Epithelial cell of umbilical artery (primary cell): ENCODE measurements around the gene DNAI2. TPM values are rescaled to one million over a fixed set of nuclear protein-coding genes. Genes with fewer than 3 reads are reported as not detected.

ENCODE experiments used
- total RNA-seq: library from RNA; depleted of rRNA; stranded (reverse); fragments of >200 nt; gene quantifications from 2 replicates; pipeline ENCODE4 v1.2.3, GENCODE V29; 2014

DNAI2 gene, protein sequence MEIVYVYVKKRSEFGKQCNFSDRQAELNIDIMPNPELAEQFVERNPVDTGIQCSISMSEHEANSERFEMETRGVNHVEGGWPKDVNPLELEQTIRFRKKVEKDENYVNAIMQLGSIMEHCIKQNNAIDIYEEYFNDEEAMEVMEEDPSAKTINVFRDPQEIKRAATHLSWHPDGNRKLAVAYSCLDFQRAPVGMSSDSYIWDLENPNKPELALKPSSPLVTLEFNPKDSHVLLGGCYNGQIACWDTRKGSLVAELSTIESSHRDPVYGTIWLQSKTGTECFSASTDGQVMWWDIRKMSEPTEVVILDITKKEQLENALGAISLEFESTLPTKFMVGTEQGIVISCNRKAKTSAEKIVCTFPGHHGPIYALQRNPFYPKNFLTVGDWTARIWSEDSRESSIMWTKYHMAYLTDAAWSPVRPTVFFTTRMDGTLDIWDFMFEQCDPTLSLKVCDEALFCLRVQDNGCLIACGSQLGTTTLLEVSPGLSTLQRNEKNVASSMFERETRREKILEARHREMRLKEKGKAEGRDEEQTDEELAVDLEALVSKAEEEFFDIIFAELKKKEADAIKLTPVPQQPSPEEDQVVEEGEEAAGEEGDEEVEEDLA
- not detected in 2 replicates for total RNA-seq

DNA sequence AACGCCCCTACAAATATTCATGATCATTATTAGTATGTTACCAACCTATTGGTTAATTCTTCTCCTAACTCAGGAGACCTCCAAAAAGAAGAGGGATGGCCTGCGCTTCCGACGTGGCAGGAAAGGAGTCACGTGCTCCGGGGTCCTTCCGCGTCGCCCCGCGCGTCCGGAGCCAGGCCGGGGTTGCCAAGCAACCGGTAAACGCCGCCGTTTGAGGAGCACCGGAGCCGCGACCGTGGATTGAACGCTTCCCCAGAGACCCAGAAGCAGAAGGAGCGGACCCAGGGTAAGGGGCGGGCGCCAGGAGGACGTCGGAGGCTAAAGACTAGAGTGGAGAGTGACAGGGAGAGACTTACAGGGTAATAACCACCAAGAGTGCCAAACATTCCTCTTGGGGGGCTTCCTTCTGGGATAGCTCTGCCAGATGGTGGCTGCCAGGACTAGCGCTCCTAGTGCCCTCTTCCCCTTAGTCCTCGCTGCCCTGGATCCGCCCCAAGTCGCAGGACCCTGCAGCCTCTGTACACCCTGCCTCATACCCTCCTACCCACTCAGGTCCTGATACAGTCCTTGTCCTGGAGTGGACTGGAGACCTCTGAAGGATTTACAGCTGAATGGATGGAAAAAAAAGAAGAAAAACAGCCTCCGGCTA is at the start of gene DNAI2:
Gene DNAI2 (plus strand): TSS at position 175 of the 649 bp plus-strand sequence. CDS start 7,584 bp downstream, outside the sequence.

GRCh38 chr17:74325743-74326379 is 51.8 kb downstream of the DNAI2 start, which contains the start of gene KIF19:
Gene KIF19, plus strand, starts transcription at chr17:74326226. Its CDS starts 124 bp downstream, at chr17:74326350.

DNA sequence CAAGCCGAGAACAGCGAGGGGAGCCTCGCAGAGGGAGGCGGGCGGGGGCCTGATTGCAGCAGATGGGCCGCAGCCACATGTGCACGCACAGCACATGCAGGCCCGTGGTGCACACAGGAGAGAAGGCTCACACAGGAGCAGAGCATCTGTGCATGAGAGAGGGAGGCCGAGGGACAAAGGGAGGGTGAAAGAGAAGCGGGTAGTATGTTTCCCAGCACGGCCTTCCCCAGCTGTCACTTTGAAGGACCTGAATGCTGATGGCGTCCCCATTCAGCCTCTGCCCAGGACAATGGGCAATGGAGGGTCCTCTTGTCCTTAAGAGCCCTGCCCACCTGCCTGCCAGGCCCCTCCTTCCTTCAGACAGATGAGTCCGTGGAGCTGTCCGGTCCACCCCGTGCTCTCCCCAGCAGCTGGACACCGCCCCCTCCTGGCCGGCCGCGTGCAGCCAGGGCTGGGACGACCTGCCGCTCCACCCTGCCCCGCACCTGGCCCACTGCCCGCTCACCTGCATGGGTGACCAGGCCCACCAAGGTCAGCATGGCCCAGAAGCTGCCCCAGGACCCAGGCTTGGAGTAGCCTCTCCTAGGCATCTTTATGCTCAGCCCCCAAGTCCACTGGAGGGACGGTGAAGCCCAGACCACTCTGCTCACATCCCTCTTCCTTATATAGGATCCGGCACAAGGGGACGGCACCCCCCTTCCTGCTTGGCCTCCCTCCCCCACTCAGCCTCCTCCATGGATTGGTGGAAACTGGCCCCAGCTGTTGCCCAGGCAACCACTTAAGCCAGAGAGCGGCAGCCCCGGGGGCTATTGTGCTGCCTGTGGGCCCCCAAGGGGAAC is 87.4 kb downstream of the DNAI2 start, which contains the start of gene BTBD17:
Gene BTBD17 (minus strand): TSS at position 639 of the 839 bp plus-strand sequence. CDS start 49 bp downstream, at position 590.

Other genes starting within 250 kb of the DNAI2 start
- gene RPL38, start 70.6 kb upstream of the DNAI2 start, total RNA-seq, result 478 and 1,101 TPM in 2 replicates
- 1.2 and 2.6 TPM in 2 replicates for gene TTYH2, start 60.7 kb upstream of the DNAI2 start, total RNA-seq
- gene KIF19, start 52.0 kb downstream of the DNAI2 start, total RNA-seq, result not detected in 2 replicates
- gene BTBD17, start 87.6 kb downstream of the DNAI2 start, total RNA-seq, result not detected in 2 replicates
- gene GPR142, start 93.3 kb downstream of the DNAI2 start, total RNA-seq, result not detected in 2 replicates
- not detected in 2 replicates for gene GPRC5C, start 157.9 kb downstream of the DNAI2 start, total RNA-seq
- not detected in 2 replicates for gene CD300A, start 192.4 kb downstream of the DNAI2 start, total RNA-seq